ENCODE measurements around the gene CHRD.

DNA sequence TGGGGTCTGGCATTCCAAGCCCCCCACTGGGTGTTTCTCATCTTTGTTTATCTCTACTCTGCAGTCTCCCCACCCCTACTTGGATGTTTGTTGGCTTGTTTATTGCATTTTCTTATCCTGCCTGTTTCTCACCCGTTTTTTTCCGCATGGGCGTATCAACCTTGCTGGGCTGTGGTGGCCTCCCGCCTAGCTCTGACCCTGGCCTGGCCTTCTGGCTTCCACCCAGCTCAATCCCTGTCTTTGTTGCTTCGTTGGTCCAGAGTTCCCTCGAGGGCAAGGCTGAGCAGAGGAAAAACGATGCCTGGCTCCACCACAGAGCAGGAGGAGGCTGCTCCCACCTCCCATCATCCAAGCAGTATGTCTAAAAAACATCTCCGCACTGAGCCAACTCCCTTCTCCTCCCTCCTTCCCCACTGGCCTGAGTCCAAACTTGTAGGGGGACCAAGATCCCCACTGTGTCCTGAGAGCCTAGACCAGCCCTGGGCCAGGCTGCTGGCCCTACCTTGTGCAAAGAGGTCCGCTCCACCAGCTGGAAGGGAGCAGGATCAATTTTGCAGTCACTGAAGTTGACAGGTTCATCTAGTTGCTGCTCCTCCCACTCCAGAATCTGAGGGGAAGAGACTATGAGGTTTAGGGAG lies 28.2 kb upstream of the CHRD start:
- TF ChIP-seq POLR2AphosphoS5 (IDR thresholded peaks at IDR 0.05; ENCODE audit: low read depth, low read length) (no peak), POLR2A (IDR thresholded peaks at IDR 0.05; ENCODE audit: low read depth, low read length) (no peak), TAF1 (IDR thresholded peaks at IDR 0.05; ENCODE audit: low read depth, low read length) (no peak), POU2F2 (IDR thresholded peaks at IDR 0.05; ENCODE audit: low read depth, low read length) (no peak), SPI1 (IDR thresholded peaks at IDR 0.05; ENCODE audit: low read depth, low read length) (no peak), PAX5 (IDR thresholded peaks at IDR 0.05; ENCODE audit: insufficient read depth, low read length, severe bottlenecking) (no peak)
